OCI-LY7 (cell line): ENCODE results near the gene C21orf91. TPM values are rescaled to one million over a fixed set of nuclear protein-coding genes. Genes with fewer than 3 reads are reported as not detected.

Experiments used
- BruUV-seq: library from RNA; stranded (reverse); fragments of 400-500 nt; replicated peaks from 2 replicates; lab custom pipeline; 2021; lab: Mats Ljungman, UMichigan
- CTCF ChIA-PET: fragments of 300-600 bp; sonication (Branson Sonifier 250); formaldehyde crosslinking; loops from one replicate; lab custom pipeline; 2022; ENCODE audit warnings: antibody characterized with exemption; ENCODE audit not compliant: unreplicated experiment; lab: Charles Lee
- POLR2A ChIA-PET: fragments of 300-600 bp; sonication (Branson Sonifier 250); formaldehyde crosslinking; loops from one replicate; lab custom pipeline; 2022; ENCODE audit warnings: antibody characterized with exemption; lab: Charles Lee
- DNase-seq: peaks from one replicate; pipeline ENCODE4 v3.0.0-alpha.2; 2015; ENCODE audit warnings: low spot score
- H2AFZ ChIP-seq: fragments of 200-600 bp; sonication (generic), shearing (Covaris generic); 2 replicates; pipeline ENCODE4 v1.6.1; 2014; ENCODE audit warnings: mild to moderate bottlenecking, antibody characterized with exemption, low read length, moderate library complexity
- H3K27ac ChIP-seq: fragments of 200-600 bp; sonication (generic); 2 replicates; pipeline ENCODE4 v1.5.1; 2014; ENCODE audit warnings: mixed run types, low read depth, mild to moderate bottlenecking, moderate library complexity, low read length, inconsistent platforms; ENCODE audit not compliant: poor library complexity, severe bottlenecking
- H3K36me3 ChIP-seq: fragments of 200-600 bp; sonication (generic); 2 replicates; pipeline ENCODE4 v1.6.1; 2014; ENCODE audit warnings: mild to moderate bottlenecking, antibody characterized with exemption, low read length, moderate library complexity, mixed read lengths; ENCODE audit not compliant: insufficient read depth
- H3K4me1 ChIP-seq: fragments of 200-600 bp; sonication (generic); 2 replicates; pipeline ENCODE4 v1.5.1; 2014; ENCODE audit warnings: mild to moderate bottlenecking, low read length; ENCODE audit not compliant: insufficient read depth, poor library complexity, severe bottlenecking
- H3K4me2 ChIP-seq: fragments of 200-600 bp; sonication (generic); 2 replicates; pipeline ENCODE4 v1.6.1; 2014; ENCODE audit warnings: mild to moderate bottlenecking, low read length
- H3K4me3 ChIP-seq: fragments of 200-600 bp; sonication (generic); 2 replicates; pipeline ENCODE4 v1.5.1; 2014; ENCODE audit warnings: mild to moderate bottlenecking, low read depth, low read length; ENCODE audit not compliant: poor library complexity, severe bottlenecking
- H3K79me2 ChIP-seq: fragments of 200-600 bp; sonication (generic); 2 replicates; pipeline ENCODE4 v1.6.1; 2016; ENCODE audit warnings: low read depth, mild to moderate bottlenecking, low read length, moderate library complexity, mixed read lengths; ENCODE audit not compliant: insufficient read depth
- H3K9me2 ChIP-seq: fragments of 200-600 bp; sonication (generic); 2 replicates; pipeline ENCODE4 v1.6.1; 2016; ENCODE audit warnings: mild to moderate bottlenecking, low read length, mixed read lengths; ENCODE audit not compliant: insufficient read depth
- H3K9me3 ChIP-seq: fragments of 200-600 bp; sonication (generic); 2 replicates; pipeline ENCODE4 v1.6.1; 2014; ENCODE audit warnings: mild to moderate bottlenecking, mixed run types, low read length, mixed read lengths
- H4K20me1 ChIP-seq: fragments of 200-600 bp; sonication (generic); 2 replicates; pipeline ENCODE4 v1.6.1; 2014; ENCODE audit warnings: mild to moderate bottlenecking, antibody characterized with exemption, low read length, moderate library complexity, mixed read lengths; ENCODE audit not compliant: insufficient read depth
- EZH2phosphoT487 ChIP-seq: fragments of 200-600 bp; sonication (generic); IDR thresholded peaks from 2 replicates; pipeline ENCODE4 v1.6.1; 2018; ENCODE audit warnings: low read depth, borderline replicate concordance, mild to moderate bottlenecking, mixed run types, antibody characterized with exemption, low read length, moderate library complexity, mixed read lengths
- intact Hi-C: fragments of 100-400 bp; cut with micrococcal nuclease; formaldehyde crosslinking; loops from one replicate; pipeline ENCODE4 v1.10.0; 2022; ENCODE audit not compliant: unreplicated experiment
- total RNA-seq, 2 experiments: library from RNA; depleted of rRNA in 1 of 2; stranded (reverse); fragments of >200 nt in 1 of 2; shearing (Covaris generic) in 1 of 2; gene quantifications; 2 replicates each; pipeline ENCODE4 v1.2.3, GENCODE V29; 2014 to 2022
- TF ChIP-seq, protein P1 (sequence below): fragments of 200-600 bp; sonication (generic); conservative IDR thresholded peaks from 2 replicates; pipeline ENCODE4 v1.5.1; 2014; ENCODE audit warnings: mild to moderate bottlenecking, antibody characterized with exemption, low read length, moderate library complexity, mixed read lengths

Gene C21orf91
- total RNA-seq, 2 experiments from 2014 or later: 15.8 to 32.8 TPM

DNA sequence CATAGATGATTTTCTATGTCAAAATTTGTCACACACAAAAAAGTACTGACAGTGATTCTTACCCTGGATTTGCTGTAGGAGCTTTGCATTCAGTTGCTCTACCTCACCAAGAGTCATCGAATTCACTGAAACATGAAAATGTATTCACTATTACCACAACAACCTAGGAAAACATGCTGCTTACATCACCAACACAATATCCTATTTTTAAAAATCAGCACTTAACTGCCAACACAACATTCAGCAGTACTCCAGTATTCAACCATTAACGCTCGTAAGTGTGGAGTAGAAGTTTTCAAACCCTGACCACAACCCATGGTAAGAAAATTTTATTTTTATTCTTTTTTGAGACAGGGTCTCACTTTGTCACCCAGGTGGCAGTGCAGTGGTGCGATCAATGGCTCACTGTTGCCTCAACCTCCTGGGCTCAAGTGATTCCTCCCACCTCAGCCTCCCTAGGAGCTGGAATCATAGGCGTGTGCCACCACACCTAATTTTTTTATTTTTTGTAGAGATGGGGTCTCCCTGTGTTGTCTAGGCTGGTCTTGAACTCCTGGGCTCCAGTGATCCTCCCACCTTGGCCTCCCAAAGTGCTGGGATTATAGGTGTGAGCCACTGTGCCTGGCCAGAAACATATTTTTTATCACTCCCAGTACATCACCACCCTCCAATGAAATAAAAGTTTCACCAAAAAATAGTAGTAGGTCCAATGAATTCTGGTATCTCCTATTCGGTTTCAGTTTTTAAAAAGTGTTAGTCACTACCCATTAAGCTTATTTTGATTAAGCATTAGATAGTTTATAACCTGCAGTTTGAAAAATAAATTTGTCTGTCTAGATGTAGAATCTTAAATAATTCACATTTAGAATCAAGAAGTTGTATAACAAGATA, 23.8 kb downstream of the C21orf91 start:
- POLR2A ChIA-PET: interaction anchor here (0.6 to 3.4 kb wide), 7 partner anchors 9 to 362 kb away, joined by 3 to 27 read pairs (median 6); no protein-coding TSS in a partner anchor

DNA sequence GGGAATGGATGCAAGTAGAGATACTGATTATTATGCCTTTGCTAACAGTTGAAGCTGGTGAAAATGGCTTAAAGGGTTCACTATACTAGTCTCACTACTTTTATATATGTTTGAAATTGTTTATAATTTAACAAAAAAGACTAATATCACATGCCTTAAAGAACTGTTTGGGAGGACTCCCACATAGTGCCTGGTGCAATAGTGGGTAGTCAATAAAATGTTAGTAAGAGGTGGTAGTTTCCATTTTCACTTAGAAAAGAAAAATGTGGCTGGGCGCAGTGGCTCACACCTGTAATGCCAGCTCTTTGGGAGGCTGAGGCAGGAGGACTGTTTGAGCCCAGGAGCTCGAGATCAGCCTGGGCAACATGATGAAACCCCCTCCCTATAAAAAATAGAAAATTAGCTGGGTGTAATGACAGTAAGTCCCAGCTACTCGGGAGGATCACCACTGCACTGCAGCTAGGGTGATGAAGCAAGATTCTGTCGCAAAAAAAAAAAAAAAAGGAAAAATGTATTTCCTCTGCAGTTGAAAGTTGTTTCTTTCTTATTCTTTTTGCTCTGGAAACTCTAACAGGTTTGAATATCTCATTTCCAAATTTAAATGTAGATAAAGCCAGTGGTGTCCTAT, 24.5 kb downstream of the C21orf91 start:
- Histone ChIP-seq H3K9me2 (no peaks in the 10 kb centered on the region), H2AFZ (no peak overlapping the region), H3K4me3 (no peak overlapping the region), H3K9me3 (no peaks in the 10 kb centered on the region), H3K4me1 (peaks cover 27% of the 10 kb centered on the region), H3K36me3 (peaks cover 77% of the 10 kb centered on the region), H4K20me1 (no peaks in the 10 kb centered on the region), H3K4me2 (peak overlapping the region; percentile 31; the same call in 1 of the 2 replicates), H3K79me2 (peaks cover 26% of the 10 kb centered on the region; the same call in 1 of the 2 replicates), H3K27ac (no peak overlapping the region)
- ChIA-PET POLR2A (interaction anchor here (0.6 to 3.4 kb wide), 11 partner anchors 10 to 361 kb away, joined by 3 to 27 read pairs (median 5); no protein-coding TSS in a partner anchor), CTCF (interaction anchor here (1.5 kb wide), 1 partner anchor 11 kb away, joined by 4 read pairs; no protein-coding TSS in a partner anchor)
- no peak for TF ChIP-seq EZH2phosphoT487
- TF ChIP-seq, protein P1, sequence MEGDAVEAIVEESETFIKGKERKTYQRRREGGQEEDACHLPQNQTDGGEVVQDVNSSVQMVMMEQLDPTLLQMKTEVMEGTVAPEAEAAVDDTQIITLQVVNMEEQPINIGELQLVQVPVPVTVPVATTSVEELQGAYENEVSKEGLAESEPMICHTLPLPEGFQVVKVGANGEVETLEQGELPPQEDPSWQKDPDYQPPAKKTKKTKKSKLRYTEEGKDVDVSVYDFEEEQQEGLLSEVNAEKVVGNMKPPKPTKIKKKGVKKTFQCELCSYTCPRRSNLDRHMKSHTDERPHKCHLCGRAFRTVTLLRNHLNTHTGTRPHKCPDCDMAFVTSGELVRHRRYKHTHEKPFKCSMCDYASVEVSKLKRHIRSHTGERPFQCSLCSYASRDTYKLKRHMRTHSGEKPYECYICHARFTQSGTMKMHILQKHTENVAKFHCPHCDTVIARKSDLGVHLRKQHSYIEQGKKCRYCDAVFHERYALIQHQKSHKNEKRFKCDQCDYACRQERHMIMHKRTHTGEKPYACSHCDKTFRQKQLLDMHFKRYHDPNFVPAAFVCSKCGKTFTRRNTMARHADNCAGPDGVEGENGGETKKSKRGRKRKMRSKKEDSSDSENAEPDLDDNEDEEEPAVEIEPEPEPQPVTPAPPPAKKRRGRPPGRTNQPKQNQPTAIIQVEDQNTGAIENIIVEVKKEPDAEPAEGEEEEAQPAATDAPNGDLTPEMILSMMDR: no peak
- intact Hi-C loops: no loop called here
- no peak for DNase-seq
- no TSS peak for BruUV-seq

More for the DNA sequence above, 23.8 kb downstream of the C21orf91 start:
- Histone ChIP-seq H2AFZ (no peak overlapping the region), H3K9me2 (no peaks in the 10 kb centered on the region), H3K4me3 (no peak overlapping the region), H3K4me2 (no peak overlapping the region), H4K20me1 (no peaks in the 10 kb centered on the region), H3K9me3 (no peaks in the 10 kb centered on the region), H3K36me3 (peaks cover 74% of the 10 kb centered on the region), H3K27ac (no peak overlapping the region), H3K4me1 (peaks cover 23% of the 10 kb centered on the region), H3K79me2 (peaks cover 34% of the 10 kb centered on the region; the same call in 1 of the 2 replicates)
- CTCF ChIA-PET: interaction anchor here (1.5 kb wide), 1 partner anchor 11 kb away, joined by 4 read pairs; no protein-coding TSS in a partner anchor
- intact Hi-C loops: no loop called here
- DNase-seq: no peak
- TF ChIP-seq, protein P1: no peak
- no peak for TF ChIP-seq EZH2phosphoT487
- BruUV-seq: no TSS peak
